Colonic mucosa (tissue), 4 donors: ENCODE results near the gene FAM20B. TPM values are rescaled to one million over a fixed set of nuclear protein-coding genes. Genes with fewer than 3 reads are reported as not detected.

ENCODE experiments used
- DNase-seq: peaks from one replicate; pipeline ENCODE4 v3.0.0-alpha.2; 2020
- H3K27ac ChIP-seq: fragments of 200-600 bp; one replicate; pipeline ENCODE4 v1.8.0; 2021
- H3K27me3 ChIP-seq: fragments of 200-600 bp; one replicate; pipeline ENCODE4 v1.8.0; 2021
- H3K36me3 ChIP-seq: fragments of 200-600 bp; one replicate; pipeline ENCODE4 v1.8.0; 2021
- H3K4me1 ChIP-seq: fragments of 200-600 bp; one replicate; pipeline ENCODE4 v1.8.0; 2021; ENCODE audit warnings: mild to moderate bottlenecking
- H3K4me3 ChIP-seq: fragments of 200-600 bp; one replicate; pipeline ENCODE4 v1.8.0; 2021
- H3K9ac ChIP-seq, 2 donors: one replicate each; pipeline ENCODE4 v1.7.0; 2013; ENCODE audit warnings: control low read depth in 2 of 2, low read depth in 2 of 2, low read length in 2 of 2
- H3K9me3 ChIP-seq: fragments of 200-600 bp; one replicate; pipeline ENCODE4 v1.8.0; 2021
- CTCF ChIP-seq: fragments of 200-600 bp; IDR thresholded peaks from one replicate; pipeline ENCODE4 v1.8.0; 2022; ENCODE audit warnings: antibody characterized with exemption, mild to moderate bottlenecking
- intact Hi-C: fragments of 100-400 bp; cut with DNase I; formaldehyde crosslinking; loops from one replicate; pipeline ENCODE4 v1.14.1; 2022
- total RNA-seq, 2 donors: library from RNA; stranded (reverse); fragmentation: NEBNext Ultra II Directional in 1 of 2; extraction: Animal tissue kit (Norgen Biotek cat#: 25700) in 1 of 2; gene quantifications; one replicate each; pipeline ENCODE4 v1.2.1, GENCODE V29; 2021
- donor health status: healthy.
- donor health status: DM: no; HTN: no; CAD: no.
- donor health status: DM: no; HTN: no; CAD: no.

FAM20B gene
- total RNA-seq, 2 donors from 2014 or later, result 38.9 to 45.1 TPM

GRCh38 chr1:179053486-179053885 is 27.8 kb downstream of the FAM20B start:
- H3K9ac ChIP-seq, result no peak overlapping the region
- H3K36me3 ChIP-seq, result no peaks in the 10 kb centered on the region
- no peak for TF ChIP-seq CTCF

GRCh38 chr1:179055937-179056336 is 30.2 kb downstream of the FAM20B start:
- Histone ChIP-seq H3K9ac (no peak overlapping the region), H3K9me3 (no peaks in the 10 kb centered on the region), H3K36me3 (no peaks in the 10 kb centered on the region), H3K27ac (no peak overlapping the region), H3K4me1 (no peaks in the 10 kb centered on the region), H3K4me3 (no peak overlapping the region), H3K27me3 (no peaks in the 10 kb centered on the region)
- intact Hi-C loops, result no loop called here
- no peak for TF ChIP-seq CTCF
- no peak for DNase-seq

More at GRCh38 chr1:179053486-179053885, 27.8 kb downstream of the FAM20B start:
- intact Hi-C loops, result no loop called here
- no peak overlapping the region for H3K4me3 ChIP-seq
- no peak overlapping the region for H3K27ac ChIP-seq
- H3K27me3 ChIP-seq, result no peaks in the 10 kb centered on the region
- H3K9me3 ChIP-seq, result no peaks in the 10 kb centered on the region
- no peaks in the 10 kb centered on the region for H3K4me1 ChIP-seq
- no peak for DNase-seq

- TF ChIP-seq CTCF, result no peak
- H3K4me1 ChIP-seq, result no peaks in the 10 kb centered on the region
- H3K4me3 ChIP-seq, result no peak overlapping the region
- H3K9me3 ChIP-seq, result no peaks in the 10 kb centered on the region
- DNase-seq, result no peak
- no peaks in the 10 kb centered on the region for H3K36me3 ChIP-seq
- intact Hi-C loops, result no loop called here
- H3K27ac ChIP-seq, result no peak overlapping the region
- H3K9ac ChIP-seq, result no peak overlapping the region
- no peaks in the 10 kb centered on the region for H3K27me3 ChIP-seq
These were observed 33.1 kb downstream of the FAM20B start for GRCh38 chr1:179058487-179059483.

GRCh38 chr1:179061360-179062282 is 35.9 kb downstream of the FAM20B start:
- intact Hi-C loops, result no loop called here
- H3K27ac ChIP-seq, result no peak overlapping the region
- TF ChIP-seq CTCF, result no peak
- H3K9ac ChIP-seq, result no peak overlapping the region
- H3K4me3 ChIP-seq, result no peak overlapping the region
- no peaks in the 10 kb centered on the region for H3K4me1 ChIP-seq
- DNase-seq, result no peak
- no peaks in the 10 kb centered on the region for H3K27me3 ChIP-seq
- no peaks in the 10 kb centered on the region for H3K36me3 ChIP-seq
- no peaks in the 10 kb centered on the region for H3K9me3 ChIP-seq

- no peak for TF ChIP-seq CTCF
- Histone ChIP-seq H3K27ac (no peak overlapping the region), H3K4me3 (no peak overlapping the region), H3K9me3 (no peaks in the 10 kb centered on the region), H3K27me3 (no peaks in the 10 kb centered on the region), H3K4me1 (no peaks in the 10 kb centered on the region), H3K9ac (no peak overlapping the region), H3K36me3 (no peaks in the 10 kb centered on the region)
- intact Hi-C loops, result no loop called here
- no peak for DNase-seq
These were observed 40.8 kb downstream of the FAM20B start for GRCh38 chr1:179066471-179066870.
